GM23248 (cell line): ENCODE measurements around the gene IFFO2.

ENCODE experiments used
- EZH2 ChIP-seq: fragments of 200-600 bp; sonication (generic); IDR thresholded peaks from 2 replicates; pipeline ENCODE4 v1.6.1; 2018; ENCODE audit warnings: antibody characterized with exemption, mild to moderate bottlenecking; ENCODE audit not compliant: insufficient read depth, poor library complexity, severe bottlenecking
- EZH2phosphoT487 ChIP-seq: fragments of 200-600 bp; sonication (generic); IDR thresholded peaks from 2 replicates; pipeline ENCODE4 v1.6.1; 2018; ENCODE audit warnings: antibody characterized with exemption, moderate library complexity, mild to moderate bottlenecking, low read depth; ENCODE audit not compliant: insufficient read depth

DNA sequence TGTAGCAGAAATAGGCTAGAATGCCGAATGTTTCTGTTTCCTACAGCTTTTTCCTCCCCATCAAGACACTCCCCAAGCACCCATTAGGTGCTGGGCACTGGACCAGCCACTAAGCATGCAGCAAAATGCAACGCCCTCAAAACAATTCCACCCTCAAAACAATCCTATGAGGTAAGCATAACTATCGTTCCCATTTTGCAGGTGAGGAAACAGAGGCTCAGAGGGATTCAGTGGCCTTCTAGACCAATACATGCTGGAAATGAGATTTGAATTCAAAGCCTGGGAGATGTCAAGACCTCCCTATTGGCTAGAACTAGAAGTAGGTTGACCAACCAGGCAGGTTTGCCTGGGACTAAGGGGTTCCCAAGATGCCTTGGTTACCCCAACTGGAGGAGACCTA is 43.9 kb downstream of the IFFO2 start:
- TF ChIP-seq EZH2phosphoT487 (no peak), EZH2 (no peak)
